Superior temporal gyrus (tissue), 1 donor: ENCODE results near the gene SYAP1.
"Not testable (repeated sequence)": the region's sequence is repeated elsewhere in the genome, so short reads cannot be mapped to it uniquely, and the experiment has no call there.

Experiments used
- DNase-seq: peaks from one replicate; pipeline ENCODE4 v3.0.0-alpha.2; 2016; ENCODE audit errors: extremely low spot score

Gene SYAP1

GRCh38 chrX:16778993-16779392 lies 59.6 kb downstream of the SYAP1 start:
- no peak for DNase-seq

- DNase-seq: not testable (repeated sequence)
These were observed 60.4 kb downstream of the SYAP1 start for GRCh38 chrX:16779815-16780214.

GRCh38 chrX:16783452-16783851 lies 64.0 kb downstream of the SYAP1 start:
- no peak for DNase-seq

- DNase-seq: not testable (repeated sequence)
These were observed 65.0 kb downstream of the SYAP1 start for GRCh38 chrX:16784440-16784839.

GRCh38 chrX:16785247-16786138 lies 66.1 kb downstream of the SYAP1 start:
- no peak for DNase-seq

- peak; percentile 95 for DNase-seq
These were observed 66.9 kb downstream of the SYAP1 start, which contains the start of gene TXLNG for GRCh38 chrX:16786139-16786790. Gene TXLNG, plus strand, starts transcription at chrX:16786466. Its CDS starts 22 bp downstream, at chrX:16786488.

GRCh38 chrX:16786791-16787735 lies 67.7 kb downstream of the SYAP1 start:
- DNase-seq: no peak

GRCh38 chrX:16788477-16788876 lies 69.1 kb downstream of the SYAP1 start:
- DNase-seq: no peak

- DNase-seq: no peak
These were observed 76.9 kb downstream of the SYAP1 start for GRCh38 chrX:16796298-16796697.

- DNase-seq: peak; percentile 12
These were observed 77.9 kb downstream of the SYAP1 start for GRCh38 chrX:16797358-16797757.

GRCh38 chrX:16797841-16798240 lies 78.4 kb downstream of the SYAP1 start:
- DNase-seq: no peak

- no peak for DNase-seq
These were observed 85.6 kb downstream of the SYAP1 start for GRCh38 chrX:16804923-16805464.

- peak; percentile 12 for DNase-seq
These were observed 88.1 kb downstream of the SYAP1 start for GRCh38 chrX:16807548-16807947.

GRCh38 chrX:16807976-16808542 lies 88.6 kb downstream of the SYAP1 start:
- DNase-seq: no peak

GRCh38 chrX:16814597-16814996 lies 95.2 kb downstream of the SYAP1 start:
- no peak for DNase-seq
